K562 (cell line): ENCODE measurements around the gene DGKK.

Experiments used
- CTCF ChIP-seq, 3 experiments: IDR thresholded peaks in 2 of 3; conservative IDR thresholded peaks in 1 of 3; 2 replicates each; pipeline ENCODE4 v1.5.1; 2011 to 2012; ENCODE audit warnings: low read length in 3 of 3, mild to moderate bottlenecking in 3 of 3, control low read depth in 2 of 3, improper control_type of control experiment in 1 of 3, inconsistent platforms in 1 of 3, low read depth in 1 of 3, mixed read lengths in 1 of 3, moderate library complexity in 1 of 3; ENCODE audit not compliant: insufficient read depth in 2 of 3
- DNMT1 ChIP-seq: fragments of 450-650 bp; IDR thresholded peaks from 2 replicates; pipeline ENCODE4 v1.6.1; 2016; ENCODE audit warnings: antibody characterized with exemption, mild to moderate bottlenecking
- DPF2 ChIP-seq: fragments of 450-650 bp; IDR thresholded peaks from 2 replicates; pipeline ENCODE4 v1.6.1; 2016
- GATA2 ChIP-seq: sonication (generic); formaldehyde crosslinking; IDR thresholded peaks from 2 replicates; pipeline ENCODE4 v1.4.0; 2020; ENCODE audit warnings: mild to moderate bottlenecking, missing genetic modification reagents
- HLTF ChIP-seq: fragments of 450-650 bp; IDR thresholded peaks from 2 replicates; pipeline ENCODE4 v1.6.1; 2016
- POLR2AphosphoS5 ChIP-seq: IDR thresholded peaks from 2 replicates; pipeline ENCODE4 v1.6.1; 2011; ENCODE audit warnings: mild to moderate bottlenecking, low read depth, low read length, moderate library complexity; ENCODE audit not compliant: control insufficient read depth, insufficient read depth
- RBM15 ChIP-seq: fragments of 200-400 bp; formaldehyde crosslinking; IDR thresholded peaks from 2 replicates; pipeline ENCODE4 v1.6.1; 2018; ENCODE audit warnings: mild to moderate bottlenecking, low read length, moderate library complexity; ENCODE audit not compliant: insufficient read depth
- SETDB1 ChIP-seq: IDR thresholded peaks from one replicate; pipeline ENCODE4 v1.6.1; 2012; ENCODE audit warnings: low read length, control low read depth, inconsistent platforms
- ZFP36 ChIP-seq: fragments of 150-350 bp; IDR thresholded peaks from 2 replicates; pipeline ENCODE4 v1.6.1; 2018; ENCODE audit warnings: low read length, low read depth; ENCODE audit not compliant: partially characterized antibody
- TF ChIP-seq, protein P1 (sequence below): sonication (generic); formaldehyde crosslinking; IDR thresholded peaks from 2 replicates; pipeline ENCODE4 v1.8.1; 2022; ENCODE audit warnings: missing genetic modification reagents

DNA sequence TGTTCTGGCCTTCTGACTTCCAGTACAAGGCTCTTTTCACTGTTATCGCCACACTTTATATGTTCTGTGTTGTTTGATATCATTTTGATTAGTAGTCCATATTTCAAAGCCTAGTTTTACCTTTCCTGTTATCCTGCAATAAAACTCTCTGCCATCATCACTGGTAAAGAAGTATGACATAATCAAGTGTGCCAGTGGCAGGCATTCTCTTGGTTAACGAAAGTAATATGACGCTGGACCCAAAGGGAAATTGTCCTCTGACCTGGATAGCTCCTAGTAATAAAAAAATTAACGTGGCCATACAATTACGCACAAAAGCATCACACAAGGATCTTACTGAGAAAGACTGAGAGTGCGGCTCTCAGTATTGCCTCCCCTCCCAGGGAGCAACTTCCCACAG lies 33.8 kb downstream of the DGKK start:
- TF ChIP-seq GATA2 (no peak), POLR2AphosphoS5 (no peak), ZFP36 (no peak), DNMT1 (no peak), HLTF (no peak), CTCF (IDR thresholded peaks at IDR 0.05 in 2 of 3, conservative IDR thresholded peaks at IDR 0.05 in 1 of 3; ENCODE audit: insufficient read depth in 2 of 3, low read depth in 1 of 3, low read length in 3 of 3) (no peak), DPF2 (no peak), SETDB1 (no peak), RBM15 (no peak)
- TF ChIP-seq, protein P1, sequence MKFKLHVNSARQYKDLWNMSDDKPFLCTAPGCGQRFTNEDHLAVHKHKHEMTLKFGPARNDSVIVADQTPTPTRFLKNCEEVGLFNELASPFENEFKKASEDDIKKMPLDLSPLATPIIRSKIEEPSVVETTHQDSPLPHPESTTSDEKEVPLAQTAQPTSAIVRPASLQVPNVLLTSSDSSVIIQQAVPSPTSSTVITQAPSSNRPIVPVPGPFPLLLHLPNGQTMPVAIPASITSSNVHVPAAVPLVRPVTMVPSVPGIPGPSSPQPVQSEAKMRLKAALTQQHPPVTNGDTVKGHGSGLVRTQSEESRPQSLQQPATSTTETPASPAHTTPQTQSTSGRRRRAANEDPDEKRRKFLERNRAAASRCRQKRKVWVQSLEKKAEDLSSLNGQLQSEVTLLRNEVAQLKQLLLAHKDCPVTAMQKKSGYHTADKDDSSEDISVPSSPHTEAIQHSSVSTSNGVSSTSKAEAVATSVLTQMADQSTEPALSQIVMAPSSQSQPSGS (CRISPR knock-in tag) = no peak
